ENCODE measurements around the gene ARRDC5. TPM values are rescaled to one million over a fixed set of nuclear protein-coding genes. Genes with fewer than 3 reads are reported as not detected.

ARRDC5 gene
- total and polyA plus RNA-seq, 4 experiments from 2014 or later: 0.52 to 13.2 (median 5.2) TPM

GRCh38 chr19:4916292-4917082, 13.8 kb upstream of the ARRDC5 start:
- POLR2A ChIA-PET (ENCODE audit: partially characterized antibody): interaction anchor here (0.6 to 7.4 kb wide), 11 partner anchors 10 to 669 kb away, joined by 3 to 113 read pairs (median 4); partner anchors contain the start of genes FEM1A, KDM4B and PLIN3
- Histone ChIP-seq H3K9me3 (ENCODE audit: control insufficient read depth in 1 of 2, low read length in 2 of 2) (no peaks in the 10 kb centered on the region), H3K4me1 (ENCODE audit: insufficient read depth, low read length) (peaks cover 58% of the 10 kb centered on the region), H3K36me3 (ENCODE audit: insufficient read depth, low read length) (no peaks in the 10 kb centered on the region), H3K27ac (ENCODE audit: low read depth, low read length) (peak overlapping the region; percentile 62), H3K4me3 (ENCODE audit: low read length in 2 of 2) (peak overlapping the region; percentile 55 to 61), H3K27me3 (ENCODE audit: insufficient read depth, low read length) (no peaks in the 10 kb centered on the region)
- Mint-ChIP-seq H3K27me3 (no peaks in the 10 kb centered on the region), H3K4me3 (peak overlapping the region; percentile 94 to 100 (median 100)), H3K9me3 (no peaks in the 10 kb centered on the region), H3K27ac (peak overlapping the region; percentile 98 to 100 (median 99)), H3K36me3 (peaks cover 0 to 4% of the 10 kb centered on the region in 2 donors), H3K4me1 (peaks cover 28 to 57% (median 40%) of the 10 kb centered on the region in 4 donors)
- DNase-seq: peak; percentile 33 to 67 (median 44)
- CTCF ChIA-PET (ENCODE audit: partially characterized antibody): interaction anchor here (0.9 to 6.8 kb wide), 7 partner anchors 10 to 114 kb away, joined by 3 to 225 read pairs (median 3); partner anchors contain the start of gene PLIN3
- intact Hi-C loops (cut with micrococcal nuclease): no loop called here

DNA sequence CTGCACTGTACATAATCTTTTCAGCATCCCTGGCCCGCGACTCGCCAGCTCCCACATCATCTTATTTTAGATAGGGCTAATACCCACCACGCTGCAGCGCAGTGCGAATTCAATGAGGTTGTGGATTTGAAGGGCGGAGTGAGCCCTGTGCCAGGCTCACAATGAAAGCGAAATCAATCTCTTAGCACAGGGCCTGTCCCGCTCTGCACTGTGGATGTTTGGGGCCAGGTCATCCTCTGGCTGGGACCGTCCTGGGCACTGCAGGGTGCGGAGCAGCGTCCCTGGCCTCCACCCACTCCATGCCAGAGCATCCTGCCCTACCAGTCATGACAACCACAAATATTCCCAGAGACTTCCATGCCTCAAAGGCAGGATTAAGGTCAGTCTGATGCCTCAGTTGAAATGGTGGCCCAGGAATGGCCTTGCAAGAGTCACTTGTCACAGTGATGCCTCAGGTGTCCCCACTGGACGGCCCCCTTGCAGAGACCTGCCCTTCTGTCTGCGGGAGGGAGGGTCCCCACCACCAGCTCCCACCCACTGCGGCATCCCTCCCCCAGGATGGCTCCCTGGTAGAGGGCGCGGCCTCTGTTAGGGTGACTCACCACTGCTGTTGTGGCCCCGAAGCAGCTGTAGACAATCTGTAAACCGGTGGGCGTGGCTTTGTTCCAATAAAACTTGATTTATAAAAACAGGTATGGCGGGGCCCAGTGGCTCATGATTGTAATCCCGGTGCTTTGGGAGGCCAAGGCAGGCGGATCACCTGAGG, 12.2 kb upstream of the ARRDC5 start:
- Mint-ChIP-seq H3K9me3 (no peaks in the 10 kb centered on the region), H3K4me1 (peaks cover 32 to 69% (median 49%) of the 10 kb centered on the region in 4 donors), H3K4me3 (peak overlapping the region; percentile 94 to 100 (median 100)), H3K27ac (peak overlapping the region; percentile 98 to 100 (median 99)), H3K36me3 (peaks cover 0 to 5% of the 10 kb centered on the region in 2 donors), H3K27me3 (no peaks in the 10 kb centered on the region)
- H3K4me1 ChIP-seq (ENCODE audit: insufficient read depth, low read length): peaks cover 71% of the 10 kb centered on the region
- intact Hi-C loops (cut with micrococcal nuclease): loop anchor here (1.0 kb wide), 1 partner anchor 53 kb away; no protein-coding TSS in a partner anchor
- H3K4me3 ChIP-seq (ENCODE audit: low read length in 2 of 2): peak overlapping the region; percentile 53 to 55
- H3K27me3 ChIP-seq (ENCODE audit: insufficient read depth, low read length): no peaks in the 10 kb centered on the region
- no peaks in the 10 kb centered on the region for H3K9me3 ChIP-seq (ENCODE audit: control insufficient read depth in 1 of 2, low read length in 2 of 2)
- peak; percentile 56 to 90 (median 62) for DNase-seq
- POLR2A ChIA-PET (ENCODE audit: partially characterized antibody): interaction anchor here (0.7 to 7.4 kb wide), 7 partner anchors 20 to 124 kb away, joined by 3 to 113 read pairs (median 10); partner anchors contain the start of genes FEM1A, KDM4B and PLIN3
- H3K36me3 ChIP-seq (ENCODE audit: insufficient read depth, low read length): no peaks in the 10 kb centered on the region
- CTCF ChIA-PET (ENCODE audit: partially characterized antibody): interaction anchor here (0.9 to 6.8 kb wide), 6 partner anchors 44 to 115 kb away, joined by 3 to 225 read pairs (median 4); partner anchors contain the start of gene PLIN3
- peak overlapping the region; percentile 62 for H3K27ac ChIP-seq (ENCODE audit: low read depth, low read length)

- H3K4me1 Mint-ChIP-seq: peaks cover 32 to 69% (median 49%) of the 10 kb centered on the region in 4 donors
- Histone ChIP-seq H3K4me3 (ENCODE audit: low read length in 2 of 2) (peak overlapping the region; percentile 53 to 55), H3K36me3 (ENCODE audit: insufficient read depth, low read length) (no peaks in the 10 kb centered on the region), H3K27me3 (ENCODE audit: insufficient read depth, low read length) (no peaks in the 10 kb centered on the region), H3K27ac (ENCODE audit: low read depth, low read length) (peak overlapping the region; percentile 62), H3K9me3 (ENCODE audit: control insufficient read depth in 1 of 2, low read length in 2 of 2) (no peaks in the 10 kb centered on the region), H3K4me1 (ENCODE audit: insufficient read depth, low read length) (peaks cover 72% of the 10 kb centered on the region)
- H3K4me3 Mint-ChIP-seq: peak overlapping the region; percentile 94 to 100 (median 100)
- no peaks in the 10 kb centered on the region for H3K27me3 Mint-ChIP-seq
- H3K36me3 Mint-ChIP-seq: peaks cover 0 to 5% of the 10 kb centered on the region in 2 donors
- ChIA-PET CTCF (ENCODE audit: partially characterized antibody) (interaction anchor here (1.2 to 6.8 kb wide), 9 partner anchors 43 to 123 kb away, joined by 3 to 225 read pairs (median 5); partner anchors contain the start of genes FEM1A, KDM4B and PLIN3), POLR2A (ENCODE audit: partially characterized antibody) (interaction anchor here (0.8 to 7.4 kb wide), 7 partner anchors 8 to 123 kb away, joined by 3 to 113 read pairs (median 4); partner anchors contain the start of genes FEM1A, KDM4B and PLIN3)
- peak overlapping the region; percentile 93 to 100 (median 98) for H3K27ac Mint-ChIP-seq
- no peaks in the 10 kb centered on the region for H3K9me3 Mint-ChIP-seq
- peak in 2 of 5 donors; percentile 15 to 60 for DNase-seq
- intact Hi-C loops (cut with micrococcal nuclease): no loop called here
Measured at GRCh38 chr19:4913996-4914735, 11.5 kb upstream of the ARRDC5 start.

DNA sequence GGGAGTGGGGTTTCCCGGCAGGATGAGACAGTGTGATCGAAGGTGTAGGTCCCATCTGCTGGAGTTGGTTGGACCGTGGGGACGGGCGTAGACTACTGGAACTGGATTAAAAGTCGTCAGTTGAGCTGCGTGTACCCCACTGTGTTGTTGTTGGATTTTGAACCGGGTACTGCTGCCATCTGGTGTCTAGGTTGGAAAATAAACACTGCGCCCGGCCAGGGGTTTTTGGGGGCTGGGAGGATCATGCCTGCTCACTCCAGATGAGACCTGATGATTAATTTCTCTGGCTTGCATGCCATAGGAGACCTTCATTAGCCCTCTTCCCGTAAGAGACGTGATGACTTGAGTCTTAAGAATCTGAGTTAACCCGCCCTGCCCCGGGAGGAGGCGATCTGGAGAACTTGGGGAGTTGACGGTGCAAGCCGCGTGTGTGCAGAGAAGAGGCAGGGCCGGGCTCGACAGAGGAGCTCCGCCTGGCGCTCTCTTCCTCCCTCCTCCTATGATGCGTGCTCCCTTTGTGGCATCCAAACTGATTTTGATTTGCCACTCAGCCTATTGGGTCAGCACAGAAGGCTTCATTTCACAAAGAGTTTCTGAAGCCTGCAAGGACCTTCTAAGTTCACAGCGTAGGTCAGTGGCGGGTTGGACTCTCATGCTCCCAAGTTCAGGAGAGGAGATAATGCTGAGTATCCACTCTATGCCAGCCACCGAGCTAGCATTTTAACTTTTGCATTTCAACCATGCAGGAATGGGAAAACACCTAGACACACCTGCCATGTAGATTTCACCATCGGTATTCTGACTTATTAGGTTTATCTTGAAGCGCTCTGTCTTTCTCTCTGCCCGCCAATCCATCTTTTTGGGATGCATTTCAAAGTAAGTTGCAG, 9.3 kb upstream of the ARRDC5 start:
- ChIA-PET POLR2A (ENCODE audit: partially characterized antibody) (interaction anchor here (0.6 to 7.4 kb wide), 12 partner anchors 40 to 121 kb away, joined by 3 to 113 read pairs (median 4); partner anchors contain the start of genes FEM1A, KDM4B and PLIN3), CTCF (ENCODE audit: partially characterized antibody) (interaction anchor here (0.6 to 6.8 kb wide), 29 partner anchors 8 to 182 kb away, joined by 3 to 225 read pairs (median 5); partner anchors contain the start of genes ARRDC5, KDM4B, PLIN3 and TICAM1)
- H3K27me3 ChIP-seq (ENCODE audit: insufficient read depth, low read length): no peaks in the 10 kb centered on the region
- H3K4me3 ChIP-seq (ENCODE audit: low read length in 2 of 2): peak overlapping the region; percentile 49 to 71
- peak overlapping the region; percentile 33 for H3K27ac ChIP-seq (ENCODE audit: low read depth, low read length)
- DNase-seq: peak; percentile 69 to 80 (median 72)
- intact Hi-C loops (cut with micrococcal nuclease): loop anchor here (1.0 kb wide), 2 partner anchors 40 to 101 kb away; no protein-coding TSS in a partner anchor
- H3K36me3 ChIP-seq (ENCODE audit: insufficient read depth, low read length): no peaks in the 10 kb centered on the region
- Mint-ChIP-seq H3K36me3 (peaks cover 0 to 6% of the 10 kb centered on the region in 2 donors), H3K9me3 (no peaks in the 10 kb centered on the region), H3K4me1 (peaks cover 30 to 73% (median 55%) of the 10 kb centered on the region in 4 donors), H3K4me3 (peak overlapping the region; percentile 84 to 100 (median 92)), H3K27me3 (no peaks in the 10 kb centered on the region), H3K27ac (peak overlapping the region; percentile 90 to 98 (median 92))
- H3K4me1 ChIP-seq (ENCODE audit: insufficient read depth, low read length): peaks cover 77% of the 10 kb centered on the region
- no peaks in the 10 kb centered on the region for H3K9me3 ChIP-seq (ENCODE audit: control insufficient read depth in 1 of 2, low read length in 2 of 2)

DNA sequence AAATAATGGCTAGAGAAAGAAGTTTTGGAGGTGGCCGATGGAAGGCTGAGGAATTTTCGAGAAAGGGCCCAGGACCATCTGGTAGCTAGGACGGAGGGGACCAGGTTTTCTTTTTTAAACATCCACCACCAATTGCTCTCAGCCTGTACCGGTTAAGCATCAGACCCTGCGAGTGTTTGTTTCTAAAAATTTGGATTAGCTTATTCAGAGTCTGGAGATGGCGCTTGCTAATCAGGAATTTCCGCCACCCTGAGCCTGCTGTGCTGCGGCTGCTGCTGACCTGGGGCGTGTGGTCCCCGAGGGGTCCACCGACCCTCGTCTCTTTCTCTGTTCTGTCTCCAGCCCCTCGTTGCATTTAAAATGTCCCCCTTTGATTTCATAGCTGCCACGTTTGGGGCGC, 8.6 kb upstream of the ARRDC5 start:
- Mint-ChIP-seq H3K4me1 (peaks cover 26 to 67% (median 51%) of the 10 kb centered on the region in 4 donors), H3K27ac (peak overlapping the region; percentile 88 to 98 (median 92)), H3K36me3 (peaks cover 0 to 5% of the 10 kb centered on the region in 2 donors), H3K4me3 (peak overlapping the region; percentile 84 to 100 (median 92)), H3K9me3 (no peaks in the 10 kb centered on the region), H3K27me3 (no peaks in the 10 kb centered on the region)
- Histone ChIP-seq H3K4me1 (ENCODE audit: insufficient read depth, low read length) (peaks cover 70% of the 10 kb centered on the region), H3K4me3 (ENCODE audit: low read length in 2 of 2) (peak overlapping the region; percentile 49 to 71), H3K27me3 (ENCODE audit: insufficient read depth, low read length) (no peaks in the 10 kb centered on the region), H3K27ac (ENCODE audit: low read depth, low read length) (peak overlapping the region; percentile 33), H3K9me3 (ENCODE audit: control insufficient read depth in 1 of 2, low read length in 2 of 2) (no peaks in the 10 kb centered on the region), H3K36me3 (ENCODE audit: insufficient read depth, low read length) (no peaks in the 10 kb centered on the region)
- ChIA-PET CTCF (ENCODE audit: partially characterized antibody) (interaction anchor here (0.6 to 6.8 kb wide), 21 partner anchors 8 to 486 kb away, joined by 3 to 225 read pairs (median 6); partner anchors contain the start of genes ARRDC5, KDM4B and PLIN3), POLR2A (ENCODE audit: partially characterized antibody) (interaction anchor here (1.2 to 7.4 kb wide), 7 partner anchors 39 to 120 kb away, joined by 3 to 113 read pairs (median 7); partner anchors contain the start of genes FEM1A, KDM4B and PLIN3)
- DNase-seq: no peak
- intact Hi-C loops (cut with micrococcal nuclease): loop anchor here (1.0 kb wide), 2 partner anchors 39 to 100 kb away; no protein-coding TSS in a partner anchor
